Measurements from ENCODE around the gene EPB41L5.

DNA sequence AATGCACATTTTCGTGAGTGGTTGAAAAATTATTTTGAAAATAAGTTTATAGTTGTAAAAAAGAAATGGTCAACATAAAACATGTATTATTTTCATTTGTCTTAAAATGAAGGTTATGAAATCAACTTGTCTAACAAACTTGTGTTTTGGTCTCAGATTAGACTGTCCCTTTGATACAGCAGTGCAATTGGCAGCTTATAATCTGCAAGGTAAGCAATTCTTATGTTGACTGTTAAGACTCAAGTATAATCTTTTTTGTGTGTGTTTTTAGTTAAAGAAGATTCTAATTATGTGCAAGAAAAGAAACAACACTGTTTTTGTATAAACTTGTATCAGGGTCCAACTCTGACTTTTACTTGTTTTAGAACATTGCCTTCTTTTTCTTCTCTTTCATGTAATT lies 62.7 kb downstream of the EPB41L5 start:
- TF ChIP-seq CTCF (conservative IDR thresholded peaks at IDR 0.05; ENCODE audit: low read length), result no peak
- TF ChIP-seq EZH2phosphoT487 (IDR thresholded peaks at IDR 0.05; ENCODE audit: borderline replicate concordance, low read depth, low read length), result no peak
